ENCODE measurements around the gene CSKMT.
"Not testable (repeated sequence)": the region's sequence is repeated elsewhere in the genome, so short reads cannot be mapped to it uniquely, and the experiment has no call there.

CSKMT gene

DNA sequence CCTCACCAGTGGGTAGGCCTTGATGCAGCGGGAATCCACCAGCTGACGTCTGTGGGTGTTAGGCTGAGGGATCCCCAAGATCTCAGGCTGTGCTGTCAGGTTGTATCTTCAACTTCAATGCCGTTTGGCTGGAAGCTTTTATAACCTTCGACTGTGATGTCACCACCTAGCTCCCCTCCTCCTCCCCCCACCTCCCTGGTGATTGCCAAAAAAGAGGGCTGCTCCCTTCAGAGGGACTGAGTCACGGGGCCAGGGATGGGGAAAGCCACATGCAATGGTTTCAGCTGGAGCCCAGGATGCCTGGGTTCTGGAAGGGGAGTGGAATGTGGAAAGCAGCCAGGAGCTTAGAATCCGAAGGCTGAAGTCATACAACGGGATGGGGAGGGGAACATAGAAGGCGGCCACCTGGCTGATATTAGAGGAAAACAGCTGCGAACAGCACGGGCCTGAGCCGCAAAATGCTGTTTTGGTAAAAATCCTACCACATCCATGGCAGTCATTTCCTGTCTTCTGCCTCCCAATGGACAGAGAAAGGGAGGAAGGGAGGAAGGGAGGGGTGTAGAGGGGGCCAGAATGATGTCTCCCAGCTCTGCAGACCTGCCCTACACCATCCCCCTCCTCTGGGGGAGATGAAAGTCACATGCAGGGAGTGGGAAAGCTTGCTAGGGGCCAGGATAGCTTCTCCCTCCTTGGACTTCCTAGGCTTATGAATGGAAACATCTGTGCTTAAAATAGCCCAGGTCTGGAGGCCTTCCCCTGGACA, 24.5 kb downstream of the CSKMT start, which contains the start of gene LRRN4CL:
Gene LRRN4CL (minus strand): TSS at position 110 of the 763 bp plus-strand sequence. CDS start 1,022 bp downstream, outside the sequence.
- peak; percentile 83 for DNase-seq (ENCODE audit: low read depth)
- peak within 1 kb of the TSS; percentile 2 for H3K4me3 ChIP-seq (replicated peaks; ENCODE audit: low read depth, low read length)
- TF ChIP-seq, protein P1, sequence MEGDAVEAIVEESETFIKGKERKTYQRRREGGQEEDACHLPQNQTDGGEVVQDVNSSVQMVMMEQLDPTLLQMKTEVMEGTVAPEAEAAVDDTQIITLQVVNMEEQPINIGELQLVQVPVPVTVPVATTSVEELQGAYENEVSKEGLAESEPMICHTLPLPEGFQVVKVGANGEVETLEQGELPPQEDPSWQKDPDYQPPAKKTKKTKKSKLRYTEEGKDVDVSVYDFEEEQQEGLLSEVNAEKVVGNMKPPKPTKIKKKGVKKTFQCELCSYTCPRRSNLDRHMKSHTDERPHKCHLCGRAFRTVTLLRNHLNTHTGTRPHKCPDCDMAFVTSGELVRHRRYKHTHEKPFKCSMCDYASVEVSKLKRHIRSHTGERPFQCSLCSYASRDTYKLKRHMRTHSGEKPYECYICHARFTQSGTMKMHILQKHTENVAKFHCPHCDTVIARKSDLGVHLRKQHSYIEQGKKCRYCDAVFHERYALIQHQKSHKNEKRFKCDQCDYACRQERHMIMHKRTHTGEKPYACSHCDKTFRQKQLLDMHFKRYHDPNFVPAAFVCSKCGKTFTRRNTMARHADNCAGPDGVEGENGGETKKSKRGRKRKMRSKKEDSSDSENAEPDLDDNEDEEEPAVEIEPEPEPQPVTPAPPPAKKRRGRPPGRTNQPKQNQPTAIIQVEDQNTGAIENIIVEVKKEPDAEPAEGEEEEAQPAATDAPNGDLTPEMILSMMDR (IDR thresholded peaks at IDR 0.05; ENCODE audit: low read length, missing control alignments): no peak

DNA sequence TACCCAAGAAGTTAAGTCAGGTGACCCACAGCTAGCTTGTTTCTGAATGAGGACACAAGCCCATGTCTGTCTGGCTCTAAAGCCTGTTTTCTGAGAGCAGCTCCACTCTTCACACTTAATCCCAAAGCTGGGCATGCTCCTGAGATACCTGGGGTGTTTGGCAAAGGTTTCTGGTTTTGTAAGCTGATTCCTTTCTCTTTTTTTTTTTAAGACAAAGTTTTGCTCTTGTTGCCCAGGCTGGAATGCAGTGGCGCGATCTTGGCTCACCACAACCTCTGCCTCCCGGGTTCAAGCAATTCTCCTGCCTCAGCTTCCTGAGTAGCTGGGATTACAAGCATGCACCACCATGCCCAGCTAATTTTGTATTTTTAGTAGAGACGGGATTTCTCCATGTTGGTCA, 28.5 kb downstream of the CSKMT start:
- not testable (repeated sequence) for DNase-seq (ENCODE audit: low read depth); H3K4me3 ChIP-seq (replicated peaks; ENCODE audit: low read depth, low read length)

DNA sequence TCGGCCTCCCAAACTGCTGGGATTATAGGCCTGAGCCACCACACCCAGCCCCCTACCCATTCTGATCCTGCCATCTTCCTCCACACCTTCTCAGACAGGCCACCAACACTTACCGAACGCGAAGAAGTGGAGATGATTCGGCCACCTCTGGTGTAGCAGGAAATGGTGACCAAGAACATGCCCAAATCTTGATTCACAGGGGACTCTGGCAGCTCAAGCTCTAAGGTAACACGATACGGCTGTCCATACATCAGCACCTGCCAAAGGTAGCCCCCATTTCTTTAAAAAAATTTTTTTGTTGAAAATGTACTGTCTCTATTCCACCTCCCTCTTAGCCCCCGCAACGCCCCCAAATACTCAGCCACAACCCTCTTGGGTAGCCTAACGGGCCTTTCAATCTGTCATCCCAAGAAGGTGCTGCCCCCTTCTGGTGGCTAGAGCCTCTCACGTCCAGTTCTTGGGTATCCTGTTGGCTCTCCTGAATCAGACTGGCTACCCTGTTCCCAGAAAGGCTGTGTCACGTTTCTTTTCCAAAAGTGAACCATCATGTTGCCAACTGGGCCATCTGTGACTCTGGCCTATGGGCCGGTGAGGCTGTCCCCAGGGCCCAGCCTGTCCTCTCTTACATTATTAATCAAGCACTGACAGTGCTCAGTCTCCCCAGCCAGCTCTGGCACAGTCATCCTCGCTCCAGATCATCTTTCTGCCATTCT, 29.5 kb downstream of the CSKMT start:
- TF ChIP-seq, protein P1 (IDR thresholded peaks at IDR 0.05; ENCODE audit: low read length, missing control alignments): peak; percentile 87
- H3K4me3 ChIP-seq (replicated peaks; ENCODE audit: low read depth, low read length): no peak overlapping the region
- DNase-seq (ENCODE audit: low read depth): peak; percentile 90

DNA sequence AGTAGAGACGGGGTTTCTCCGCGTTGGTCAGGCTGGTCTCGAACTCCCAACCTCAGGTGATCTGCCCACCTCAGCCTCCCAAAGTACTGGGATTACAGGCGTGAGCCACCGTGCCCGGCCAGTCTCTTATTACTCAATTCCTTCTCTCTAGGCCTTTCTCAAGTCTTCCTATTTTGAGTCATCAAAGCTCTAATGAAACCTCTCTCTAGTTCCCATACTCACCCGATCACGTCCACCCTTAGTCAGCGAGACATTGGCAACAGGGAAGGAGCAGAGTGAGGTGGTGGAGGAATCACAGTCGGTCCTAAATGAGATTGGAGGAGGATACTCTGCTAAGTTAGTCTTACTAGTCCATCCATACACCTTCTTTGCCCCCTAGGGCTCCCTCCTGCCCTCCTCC, 37.1 kb downstream of the CSKMT start:
- H3K4me3 ChIP-seq (replicated peaks; ENCODE audit: low read depth, low read length): no peak overlapping the region
- DNase-seq (ENCODE audit: low read depth): no peak
- TF ChIP-seq, protein P1 (IDR thresholded peaks at IDR 0.05; ENCODE audit: low read length, missing control alignments): no peak

DNA sequence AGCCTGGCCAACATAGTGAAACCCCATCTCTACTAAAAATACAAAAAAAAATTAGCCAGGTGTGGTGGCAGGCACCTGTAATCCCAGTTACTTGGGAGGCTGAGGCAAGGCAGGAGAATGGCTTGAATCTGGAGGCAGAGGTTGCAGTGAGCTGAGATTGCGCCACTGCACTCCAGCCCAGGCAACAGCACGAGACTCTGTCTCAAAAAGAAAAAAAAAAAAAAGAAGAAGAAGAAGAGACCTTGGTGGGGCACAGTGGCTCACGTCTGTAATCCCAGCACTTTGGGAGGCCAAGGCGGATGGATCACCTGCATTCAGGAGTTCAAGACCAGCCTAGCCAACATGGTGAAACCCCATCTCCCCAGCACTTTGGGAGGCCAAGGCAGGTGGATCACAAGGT, 38.8 kb downstream of the CSKMT start:
- not testable (repeated sequence) for H3K4me3 ChIP-seq (replicated peaks; ENCODE audit: low read depth, low read length); DNase-seq (ENCODE audit: low read depth)

DNA sequence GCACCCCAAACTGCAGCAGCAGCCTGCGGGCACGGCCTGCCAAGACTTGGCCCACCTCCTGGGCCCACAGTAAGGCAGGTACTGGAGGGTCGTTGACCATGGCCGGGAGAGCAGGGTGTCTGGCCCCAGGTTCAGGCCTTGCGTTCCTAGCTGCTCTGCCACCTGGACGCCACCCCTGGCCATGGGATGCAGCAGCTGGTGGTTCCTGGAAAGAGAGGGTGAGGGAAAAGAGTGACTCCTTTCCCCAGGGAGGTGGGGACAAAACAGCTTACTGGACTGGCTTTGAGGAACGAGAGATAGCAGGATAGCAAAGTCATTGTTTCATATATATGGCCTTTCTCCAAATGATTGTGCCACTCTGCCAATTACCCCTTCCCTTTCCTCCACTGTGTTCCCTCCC, 40.3 kb downstream of the CSKMT start:
- no peak for DNase-seq (ENCODE audit: low read depth)
- TF ChIP-seq, protein P1 (IDR thresholded peaks at IDR 0.05; ENCODE audit: low read length, missing control alignments): no peak
- peak overlapping the region; percentile 62 for H3K4me3 ChIP-seq (replicated peaks; ENCODE audit: low read depth, low read length)

DNA sequence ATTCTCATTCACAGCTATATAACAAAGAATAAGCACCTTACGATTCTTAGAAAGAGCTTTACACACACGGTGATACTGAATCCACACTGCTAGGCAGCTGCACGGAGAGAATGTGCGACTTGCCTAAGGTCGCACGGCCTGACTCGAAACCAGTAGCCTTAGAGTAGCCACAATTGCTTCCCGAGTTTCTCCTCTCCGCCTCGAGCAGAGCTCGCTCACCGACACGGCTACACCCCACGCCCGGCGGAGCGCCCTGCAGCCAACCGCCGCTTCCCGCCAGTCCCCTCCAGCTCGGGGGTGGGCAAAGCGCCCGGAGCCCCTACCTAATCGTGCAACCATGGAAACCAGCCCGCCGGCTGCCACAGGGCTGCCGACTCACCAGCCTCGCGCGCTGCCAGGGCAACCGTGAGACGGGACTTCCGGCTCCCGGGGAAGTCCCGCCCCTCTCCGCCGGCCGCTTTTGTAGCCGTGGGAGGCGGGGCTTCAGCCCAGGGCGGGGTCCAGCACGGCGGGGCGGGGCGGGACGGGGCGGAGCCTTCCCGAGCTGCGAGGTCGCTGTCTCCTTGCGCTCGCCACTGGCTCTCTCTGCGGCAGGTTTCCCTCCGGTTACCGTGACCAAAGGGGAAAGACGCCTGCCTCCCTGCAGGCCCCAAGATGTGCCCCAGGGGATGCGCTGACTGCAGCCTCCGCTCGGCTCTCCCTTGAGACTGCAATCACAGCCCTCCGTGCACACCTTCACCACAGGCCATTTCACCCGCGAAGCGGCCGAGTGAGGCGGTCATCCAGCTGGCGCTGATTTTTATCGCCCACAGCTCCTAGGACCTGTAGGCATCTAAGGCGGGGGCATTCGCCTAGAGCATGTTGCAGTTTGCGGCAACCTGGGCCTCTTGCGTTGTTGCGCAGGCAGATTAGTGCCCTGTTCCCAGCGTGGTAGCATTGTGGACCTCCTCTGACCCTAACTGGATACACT, 41.1 kb downstream of the CSKMT start:
- TF ChIP-seq, protein P1 (IDR thresholded peaks at IDR 0.05; ENCODE audit: low read length, missing control alignments): no peak
- peak; percentile 94 for DNase-seq (ENCODE audit: low read depth)
- H3K4me3 ChIP-seq (replicated peaks; ENCODE audit: low read depth, low read length): peak overlapping the region; percentile 62

Data from fibroblast of pulmonary artery (primary cell).